Activated CD8-positive, alpha-beta T cell treated with anti-CD3 and anti-CD28 coated beads for 36 hours (primary cell): ENCODE data around the gene GZMH. TPM values are rescaled to one million over a fixed set of nuclear protein-coding genes. Genes with fewer than 3 reads are reported as not detected.

Source experiments
- ATAC-seq: fragments of 200-7000 bp; cut with Tn5 transposase; one replicate; pipeline ENCODE4 v1.10.0; 2021; ENCODE audit warnings: mild to moderate bottlenecking, moderate library complexity
- CTCF ChIA-PET: fragments of 350-600 bp; sonication (Branson Sonifier 250); formaldehyde crosslinking; loops from one replicate; lab custom pipeline; 2021; ENCODE audit warnings: antibody characterized with exemption; lab: Charles Lee
- POLR2A ChIA-PET: fragments of 350-600 bp; sonication (Branson Sonifier 250); formaldehyde crosslinking; loops from one replicate; lab custom pipeline; 2021; ENCODE audit warnings: antibody characterized with exemption; lab: Charles Lee
- DNase-seq: peaks from one replicate; pipeline ENCODE4 v3.0.0-alpha.2; 2020
- H3K27ac Mint-ChIP-seq: one replicate; pipeline ENCODE4 v1.8.0; 2021; ENCODE audit warnings: mild to moderate bottlenecking, mixed read lengths
- H3K27me3 Mint-ChIP-seq: one replicate; pipeline ENCODE4 v1.8.0; 2021; ENCODE audit warnings: mixed read lengths
- H3K36me3 Mint-ChIP-seq: one replicate; pipeline ENCODE4 v1.8.0; 2021; ENCODE audit warnings: low read depth, mixed read lengths
- H3K4me1 Mint-ChIP-seq: one replicate; pipeline ENCODE4 v1.8.0; 2021; ENCODE audit warnings: low read depth, mixed read lengths
- H3K4me3 Mint-ChIP-seq: one replicate; pipeline ENCODE4 v1.8.0; 2021; ENCODE audit warnings: mild to moderate bottlenecking, moderate library complexity, mixed read lengths
- H3K9me3 Mint-ChIP-seq: one replicate; pipeline ENCODE4 v1.8.0; 2021; ENCODE audit warnings: mixed read lengths
- CTCF ChIP-seq: fragments of 200-600 bp; IDR thresholded peaks from one replicate; pipeline ENCODE4 v1.8.0; 2022; ENCODE audit warnings: antibody characterized with exemption, mild to moderate bottlenecking
- intact Hi-C: fragments of 100-400 bp; cut with micrococcal nuclease; formaldehyde crosslinking; loops from one replicate; pipeline ENCODE4 v1.10.0; 2022
- total RNA-seq, 2 experiments: library from RNA; stranded (reverse); gene quantifications; one replicate each; pipeline ENCODE4 v1.2.3, GENCODE V29; 2021

Gene GZMH
- total RNA-seq, 2 experiments from 2014 or later = 55.0 to 61.3 TPM

GRCh38 chr14:24565766-24566165, 43.7 kb downstream of the GZMH start:
- H3K4me1 Mint-ChIP-seq = no peaks in the 10 kb centered on the region
- ChIA-PET POLR2A (no interaction called here), CTCF (interaction anchor here (0.6 kb wide), 1 partner anchor 34 kb away, joined by 4 read pairs; no protein-coding TSS in a partner anchor)
- H3K36me3 Mint-ChIP-seq = no peaks in the 10 kb centered on the region
- H3K9me3 Mint-ChIP-seq = peaks cover 23% of the 10 kb centered on the region
- H3K4me3 Mint-ChIP-seq = no peak overlapping the region
- TF ChIP-seq CTCF = no peak
- intact Hi-C loops = no loop called here
- ATAC-seq = no peak
- no peak overlapping the region for H3K27ac Mint-ChIP-seq
- DNase-seq = no peak
- H3K27me3 Mint-ChIP-seq = peaks cover 7% of the 10 kb centered on the region

- no peaks in the 10 kb centered on the region for H3K36me3 Mint-ChIP-seq
- POLR2A ChIA-PET = no interaction called here
- TF ChIP-seq CTCF = no peak
Measured at GRCh38 chr14:24563505-24563904, 46.0 kb downstream of the GZMH start.

GRCh38 chr14:24556756-24557155, 52.7 kb downstream of the GZMH start:
- ChIA-PET CTCF (no interaction called here), POLR2A (no interaction called here)
- H3K36me3 Mint-ChIP-seq = no peaks in the 10 kb centered on the region

More at GRCh38 chr14:24563505-24563904, 46.0 kb downstream of the GZMH start:
- no peak for DNase-seq
- Mint-ChIP-seq H3K9me3 (peaks cover 23% of the 10 kb centered on the region), H3K4me3 (no peak overlapping the region), H3K27ac (no peak overlapping the region), H3K4me1 (no peaks in the 10 kb centered on the region), H3K27me3 (peaks cover 13% of the 10 kb centered on the region)
- no peak for ATAC-seq
- CTCF ChIA-PET = no interaction called here
- intact Hi-C loops = no loop called here

More at GRCh38 chr14:24556756-24557155, 52.7 kb downstream of the GZMH start:
- no peak for ATAC-seq
- Mint-ChIP-seq H3K27me3 (peaks cover 15% of the 10 kb centered on the region), H3K4me1 (no peaks in the 10 kb centered on the region), H3K4me3 (no peak overlapping the region), H3K9me3 (no peaks in the 10 kb centered on the region), H3K27ac (no peak overlapping the region)
- no peak for TF ChIP-seq CTCF
- intact Hi-C loops = no loop called here
- no peak for DNase-seq

Other genes starting within 250 kb of the GZMH start
- 1 to 10 TPM; 1.3 to 2.0 TPM for gene NFATC4, start 241.5 kb downstream of the GZMH start, total RNA-seq
- under 1 TPM; 0.05 to 0.27 TPM for gene NYNRIN, start 210.7 kb downstream of the GZMH start, total RNA-seq
- gene CBLN3, start 180.0 kb downstream of the GZMH start, total RNA-seq = 1 to 10 TPM; 2.9 TPM
- gene KHNYN, start 179.7 kb downstream of the GZMH start, total RNA-seq = 10 to 100 TPM; 47.5 to 51.7 TPM
- 10 to 100 TPM; 43.6 to 55.5 TPM for gene SDR39U1, start 166.9 kb downstream of the GZMH start, total RNA-seq
- under 1 TPM in 1 of 2 experiments, not detected in 1; 0.34 TPM for gene CMA1, start 101.4 kb downstream of the GZMH start, total RNA-seq
- gene CTSG, start 33.4 kb downstream of the GZMH start, total RNA-seq = not detected
- gene GZMB, start 24.5 kb upstream of the GZMH start, total RNA-seq = 1,000 to 10,000 TPM; 1,751 to 1,779 TPM